Endometrial microvascular endothelial cells (primary cell): ENCODE measurements around the gene PLGLB1. TPM values are rescaled to one million over a fixed set of nuclear protein-coding genes. Genes with fewer than 3 reads are reported as not detected.
"Not testable (repeated sequence)": the region's sequence is repeated elsewhere in the genome, so short reads cannot be mapped to it uniquely, and the experiment has no call there.

Experiments used
- in situ Hi-C: cut with HindIII; loops from 2 replicates; pipeline ENCODE4 v1.10.0; 2017; ENCODE audit warnings: low sequenced_read_pairs, low pct_unique_long_range_greater_than_20kb; ENCODE audit errors: inconsistent ontology term
- total RNA-seq: library from RNA; depleted of rRNA; stranded (reverse); fragments of >200 nt; gene quantifications from one replicate; pipeline ENCODE4 v1.2.3, GENCODE V29; 2015; ENCODE audit errors: inconsistent ontology term

The PLGLB1 gene
- total RNA-seq, result 2.0 TPM

DNA sequence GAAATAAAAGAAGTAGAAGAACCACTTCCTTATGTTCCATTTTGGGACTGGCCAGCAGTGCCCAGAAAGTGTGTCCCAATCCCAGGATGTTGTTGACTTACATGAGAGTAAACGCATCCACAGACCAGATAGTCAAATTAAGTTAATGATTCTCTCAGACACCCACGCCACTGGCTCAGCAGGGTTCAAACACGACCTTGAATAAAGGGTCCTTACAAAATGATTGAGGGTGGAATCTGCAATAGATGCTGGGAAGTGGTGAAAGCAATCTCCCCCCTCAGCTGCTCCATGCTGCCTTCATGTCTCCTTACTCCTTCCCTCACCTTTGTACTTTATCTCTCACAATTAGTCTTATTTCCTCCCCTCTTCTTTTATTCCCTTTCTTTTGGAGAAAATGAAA, at the start of gene PLGLB1:
Gene PLGLB1, minus strand, starts transcription at position 101 of the 400 bp plus-strand sequence. Its CDS starts 61 bp downstream, at position 40.
- in situ Hi-C loops, result not testable (repeated sequence)

GRCh38 chr2:87064305-87064704, 42.7 kb upstream of the PLGLB1 start:
- in situ Hi-C loops, result not testable (repeated sequence)

- in situ Hi-C loops, result not testable (repeated sequence)
These were observed 41.8 kb upstream of the PLGLB1 start for GRCh38 chr2:87063431-87063830.

DNA sequence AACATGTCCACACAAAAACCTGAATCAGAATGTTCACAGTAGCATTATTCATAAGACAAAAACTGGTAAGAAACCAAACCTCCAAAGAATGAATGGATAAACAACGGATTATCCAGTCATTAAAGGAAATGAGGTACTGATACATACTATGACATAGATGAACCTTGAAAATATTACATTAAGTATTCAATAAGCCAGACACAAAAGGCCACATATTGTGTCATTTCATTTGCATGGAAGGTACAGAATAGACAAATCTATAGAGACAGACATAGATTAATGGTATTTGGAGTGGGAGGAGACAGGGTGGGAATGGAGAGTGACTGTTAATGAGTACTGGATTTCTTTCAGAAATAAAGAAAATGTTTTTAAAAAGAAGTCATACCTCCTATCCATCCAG, 39.9 kb upstream of the PLGLB1 start:
- in situ Hi-C loops, result not testable (repeated sequence)

- in situ Hi-C loops, result not testable (repeated sequence)
These were observed 36.0 kb upstream of the PLGLB1 start for GRCh38 chr2:87057606-87058005.

DNA sequence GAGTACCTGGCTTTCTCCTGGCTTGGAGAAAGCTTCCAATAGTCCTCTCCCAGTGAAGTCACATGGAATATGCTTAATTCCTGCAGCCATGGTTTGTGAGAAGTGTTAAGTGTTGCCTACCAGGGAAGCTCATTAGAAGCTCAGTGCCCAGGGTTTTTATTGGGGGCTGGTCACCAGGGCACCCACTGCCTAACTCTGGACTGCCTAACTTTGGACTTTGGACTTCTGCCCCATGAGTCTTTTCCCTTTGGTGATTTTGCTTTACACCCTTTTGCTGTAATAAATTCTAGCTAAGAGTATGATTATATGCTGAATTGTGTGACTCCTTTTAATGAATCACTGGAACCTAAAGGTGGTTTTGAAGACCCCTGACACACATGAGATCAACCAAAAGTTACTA, 35.2 kb upstream of the PLGLB1 start:
- in situ Hi-C loops, result not testable (repeated sequence)

GRCh38 chr2:87056435-87056834, 34.8 kb upstream of the PLGLB1 start:
- in situ Hi-C loops, result not testable (repeated sequence)

GRCh38 chr2:87054375-87054774, 32.7 kb upstream of the PLGLB1 start:
- in situ Hi-C loops, result not testable (repeated sequence)

DNA sequence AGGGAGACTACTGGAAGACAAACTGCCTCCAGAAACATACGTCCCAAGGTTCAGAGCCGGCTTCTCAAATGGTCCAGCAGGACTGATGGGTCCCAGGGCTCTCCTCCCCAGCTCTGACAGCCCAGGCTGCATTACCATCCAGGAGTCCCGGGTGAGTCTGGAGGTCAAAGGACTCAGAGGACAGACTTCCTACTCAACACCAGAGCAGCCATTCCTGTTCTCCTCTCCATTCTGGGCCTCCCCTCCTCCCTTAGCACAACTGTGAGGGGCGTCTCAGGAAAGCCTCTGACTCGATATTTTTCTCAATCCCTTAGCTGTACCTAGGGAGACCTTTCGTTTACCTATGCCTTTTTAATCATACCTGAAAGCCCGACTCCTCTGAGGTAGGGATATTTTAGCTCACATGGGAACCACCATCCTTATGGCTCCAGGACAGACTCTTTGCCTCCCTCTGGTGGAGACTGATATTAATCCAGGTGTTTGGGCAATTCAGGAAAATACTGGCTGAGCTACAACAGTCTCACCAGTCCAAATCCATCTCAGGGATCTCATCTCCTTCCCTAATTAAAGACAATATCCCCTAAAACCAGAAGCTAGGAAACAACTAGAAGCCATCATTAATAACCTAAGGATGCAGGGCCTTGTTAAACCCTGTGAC, 19.8 kb upstream of the PLGLB1 start:
- in situ Hi-C loops, result not testable (repeated sequence)

GRCh38 chr2:87028607-87029006, 7.0 kb upstream of the PLGLB1 start:
- in situ Hi-C loops, result not testable (repeated sequence)

- in situ Hi-C loops, result not testable (repeated sequence)
These were observed 5.2 kb upstream of the PLGLB1 start for GRCh38 chr2:87026816-87027215.

DNA sequence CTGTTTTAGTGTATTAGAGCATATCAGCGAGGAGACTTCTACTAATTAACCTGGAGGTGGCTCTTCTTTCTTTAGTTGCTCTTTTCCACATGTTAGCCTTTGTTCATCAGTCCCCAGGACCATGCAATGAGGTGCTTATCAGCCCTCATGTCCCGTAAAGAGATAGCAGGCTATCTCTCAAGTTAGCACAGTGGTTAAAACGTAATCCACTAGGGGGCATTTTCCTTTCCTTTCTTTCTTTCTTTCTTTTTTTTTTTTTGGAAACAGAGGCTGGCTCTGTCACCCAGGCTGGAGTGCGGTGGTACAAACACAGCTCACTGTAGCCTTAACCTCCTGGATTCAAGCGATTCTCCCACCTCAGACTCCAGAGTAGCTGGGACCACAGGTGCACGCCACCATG, 4.3 kb upstream of the PLGLB1 start:
- in situ Hi-C loops, result not testable (repeated sequence)

DNA sequence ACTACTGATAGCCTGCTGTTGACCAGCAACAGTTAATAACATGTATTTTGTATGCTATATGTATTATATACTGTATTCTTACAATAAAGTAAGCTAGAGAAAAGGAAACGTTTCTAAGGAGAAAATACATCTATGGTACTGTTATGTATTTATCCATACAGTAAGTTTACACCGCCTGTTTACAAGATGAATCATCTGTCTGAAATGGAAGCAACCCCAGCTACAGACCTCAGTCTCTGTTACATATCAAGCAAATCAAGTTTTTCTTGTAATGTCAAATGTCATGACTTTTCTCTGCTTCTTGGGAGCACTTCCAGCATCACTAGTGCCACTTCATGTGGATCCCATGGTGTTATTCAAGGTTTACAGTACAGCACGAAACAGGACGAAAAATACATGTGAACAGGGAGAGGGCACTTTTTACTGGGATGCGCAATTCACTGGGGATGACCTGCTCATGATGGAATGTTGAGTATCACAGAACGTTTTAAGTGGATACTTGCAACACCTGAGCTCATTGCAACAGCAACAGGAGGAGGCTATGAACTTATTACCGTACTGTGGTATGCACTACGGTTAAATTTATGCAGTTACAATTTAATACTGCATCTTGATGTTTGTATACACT, 2.5 kb upstream of the PLGLB1 start:
- in situ Hi-C loops, result not testable (repeated sequence)

DNA sequence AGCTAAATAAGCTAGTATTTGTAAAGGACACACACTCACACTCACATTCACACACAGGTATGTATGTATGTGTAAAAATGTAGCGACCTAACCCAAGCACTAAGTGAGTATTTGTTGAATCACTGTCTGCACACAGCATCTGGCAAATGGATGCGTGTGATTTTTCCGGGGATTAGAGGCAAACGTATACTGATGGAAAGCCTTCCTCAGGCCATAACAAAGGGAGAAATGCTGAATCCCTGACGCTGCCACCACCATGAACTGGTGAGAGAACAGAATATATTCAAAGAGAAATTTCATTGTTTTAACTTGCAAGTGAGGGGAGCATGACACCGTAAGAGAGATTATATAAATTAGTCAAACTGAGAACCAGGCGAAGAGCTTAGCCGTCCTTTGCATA, 601 bp downstream of the PLGLB1 start:
- in situ Hi-C loops, result not testable (repeated sequence)

DNA sequence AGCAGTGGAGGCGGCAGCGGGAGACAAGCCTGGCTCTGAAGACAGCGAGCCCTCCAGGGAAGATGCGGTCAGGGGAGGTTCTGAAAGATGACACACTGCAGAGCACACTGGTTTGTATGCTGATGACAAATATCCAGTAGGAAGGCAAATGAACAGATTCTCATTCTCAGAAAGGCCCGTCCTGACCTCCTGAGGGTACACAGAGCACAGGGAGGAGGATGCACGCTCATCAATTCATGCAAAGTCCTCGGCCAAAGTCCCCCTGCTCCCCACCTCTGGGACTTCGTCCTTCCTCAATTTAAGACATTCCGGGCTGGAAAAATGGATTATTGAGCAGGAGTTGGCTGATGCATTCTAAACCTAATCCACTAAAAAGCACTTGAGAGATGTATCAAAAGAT, 2.6 kb downstream of the PLGLB1 start:
- in situ Hi-C loops, result not testable (repeated sequence)

GRCh38 chr2:87014489-87015169, 7.0 kb downstream of the PLGLB1 start:
- in situ Hi-C loops, result not testable (repeated sequence)

DNA sequence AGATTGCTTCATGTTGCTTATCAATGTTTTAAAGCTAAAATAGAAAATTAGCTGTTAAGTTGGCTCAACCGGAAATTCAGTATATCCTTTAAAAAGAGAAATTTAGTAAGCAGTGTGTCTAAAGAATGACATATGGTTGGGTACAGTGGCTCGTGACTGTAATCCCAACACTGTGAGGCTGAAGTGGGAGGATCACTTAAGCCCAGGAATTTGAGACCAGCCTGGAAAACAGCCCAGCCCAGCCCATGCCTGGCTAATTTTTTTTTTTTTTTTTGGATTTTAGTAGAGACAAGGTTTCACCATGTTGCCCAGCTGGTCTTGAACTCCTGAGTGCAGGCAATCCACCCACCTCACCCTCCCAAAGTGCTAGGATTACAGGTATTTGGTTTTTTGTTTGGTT, 17.2 kb downstream of the PLGLB1 start:
- in situ Hi-C loops, result not testable (repeated sequence)
